Activated CD4-positive, CD25-positive, alpha-beta regulatory T cell treated with anti-CD3 and anti-CD28 coated beads, Interleukin-2, amount 50 U/mL, for 16 hours (primary cell): ENCODE data around the gene CETN2.
"Not testable (repeated sequence)": the region's sequence is repeated elsewhere in the genome, so short reads cannot be mapped to it uniquely, and the experiment has no call there.

Experiments
- DNase-seq: peaks from one replicate; pipeline ENCODE4 v3.0.0-alpha.2; 2020; ENCODE audit warnings: low read depth, low spot score

The CETN2 gene

DNA sequence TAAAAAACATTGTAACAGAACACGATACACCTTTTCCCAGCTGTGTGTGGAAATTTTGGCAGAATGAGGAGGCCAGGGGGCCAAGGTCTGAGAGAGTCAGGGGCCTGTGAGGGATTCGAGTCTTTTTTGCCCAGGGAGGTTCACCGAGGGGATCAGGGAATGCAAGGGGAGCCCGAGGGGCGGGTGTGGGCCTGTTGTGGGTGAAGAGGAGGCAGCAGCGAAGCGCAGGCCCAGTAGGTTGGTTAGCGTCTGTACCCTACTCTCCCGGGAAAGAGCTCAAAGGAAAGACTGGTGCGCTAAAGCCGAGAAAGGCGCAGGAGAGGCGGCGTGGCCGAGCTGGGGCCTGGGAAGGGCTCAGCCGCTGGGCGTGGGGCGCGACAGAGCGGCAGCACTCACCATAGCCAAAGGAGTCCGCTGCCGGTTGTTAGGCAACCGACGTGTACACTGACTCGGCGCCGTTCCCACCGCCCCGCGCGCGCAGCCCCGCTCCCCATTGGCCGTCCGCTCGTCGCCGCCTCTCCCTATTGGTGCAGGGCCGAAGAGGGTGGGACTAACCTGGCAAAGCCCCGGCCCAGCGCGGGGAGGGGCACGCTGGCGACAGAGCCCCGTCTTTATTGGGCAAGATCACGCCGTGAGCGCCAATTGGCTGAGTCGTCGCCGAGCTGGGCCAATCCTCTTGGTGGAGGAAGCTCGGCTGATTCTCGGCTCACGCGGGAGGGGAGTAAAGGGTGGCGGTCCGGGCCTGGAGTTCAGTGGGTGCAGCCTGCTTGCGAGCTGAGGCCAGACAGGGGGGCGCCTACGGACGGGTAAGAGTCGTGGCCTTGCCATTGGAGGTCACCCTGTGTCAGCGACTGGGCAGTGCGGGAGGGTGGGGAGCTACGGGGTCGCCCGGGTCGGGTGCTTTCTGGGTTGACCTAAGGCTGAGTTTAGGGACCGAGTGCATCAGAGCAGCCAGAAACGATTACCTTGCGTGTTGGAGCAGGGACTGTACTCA is at the start of gene CETN2, which contains the start of gene NSDHL:
Gene CETN2, minus strand, starts transcription at position 446 of the 994 bp plus-strand sequence. Its CDS starts 47 bp downstream, at position 399.
Gene NSDHL, plus strand, starts transcription at position 752 of the 994 bp plus-strand sequence. CDS start 15,262 bp downstream, outside the sequence.
- DNase-seq, result peak; percentile 87

DNA sequence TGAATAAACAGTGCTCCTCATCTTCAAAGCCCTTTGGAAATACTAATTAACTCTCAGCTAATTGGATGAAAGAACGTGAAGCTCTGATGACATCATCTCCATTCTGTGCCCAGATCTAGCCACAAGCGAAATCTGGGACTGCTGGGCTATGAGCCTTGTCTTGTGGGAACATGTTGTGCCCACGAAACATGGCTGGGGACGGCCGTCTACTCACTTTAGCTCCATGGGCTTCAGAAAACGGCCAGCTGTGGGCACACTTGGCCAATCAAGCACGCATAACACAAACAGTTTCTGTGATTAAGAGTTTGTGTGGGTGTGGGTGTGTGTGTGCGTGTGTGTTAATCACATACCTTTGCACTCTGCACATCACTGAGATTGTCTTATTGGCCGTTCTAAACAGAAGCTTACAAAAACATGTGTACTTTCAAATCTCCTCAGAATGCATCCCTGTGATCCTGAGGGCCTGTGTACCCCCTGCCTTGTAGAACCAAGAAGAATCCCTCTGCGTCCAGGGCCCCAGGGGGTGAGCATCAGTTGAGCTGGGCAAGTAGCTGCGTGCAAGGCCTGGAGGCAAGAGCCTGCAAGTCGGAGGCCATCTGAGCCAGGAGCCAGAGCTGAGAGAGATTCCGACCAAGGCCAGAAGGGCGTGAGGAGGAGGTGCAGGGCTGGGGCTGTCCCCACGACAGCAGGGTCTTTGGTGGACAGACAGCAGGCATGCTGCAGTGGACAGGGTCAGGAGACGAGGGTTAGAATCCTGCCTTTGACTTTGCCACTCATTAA is 48.6 kb upstream of the CETN2 start:
- DNase-seq, result no peak

DNA sequence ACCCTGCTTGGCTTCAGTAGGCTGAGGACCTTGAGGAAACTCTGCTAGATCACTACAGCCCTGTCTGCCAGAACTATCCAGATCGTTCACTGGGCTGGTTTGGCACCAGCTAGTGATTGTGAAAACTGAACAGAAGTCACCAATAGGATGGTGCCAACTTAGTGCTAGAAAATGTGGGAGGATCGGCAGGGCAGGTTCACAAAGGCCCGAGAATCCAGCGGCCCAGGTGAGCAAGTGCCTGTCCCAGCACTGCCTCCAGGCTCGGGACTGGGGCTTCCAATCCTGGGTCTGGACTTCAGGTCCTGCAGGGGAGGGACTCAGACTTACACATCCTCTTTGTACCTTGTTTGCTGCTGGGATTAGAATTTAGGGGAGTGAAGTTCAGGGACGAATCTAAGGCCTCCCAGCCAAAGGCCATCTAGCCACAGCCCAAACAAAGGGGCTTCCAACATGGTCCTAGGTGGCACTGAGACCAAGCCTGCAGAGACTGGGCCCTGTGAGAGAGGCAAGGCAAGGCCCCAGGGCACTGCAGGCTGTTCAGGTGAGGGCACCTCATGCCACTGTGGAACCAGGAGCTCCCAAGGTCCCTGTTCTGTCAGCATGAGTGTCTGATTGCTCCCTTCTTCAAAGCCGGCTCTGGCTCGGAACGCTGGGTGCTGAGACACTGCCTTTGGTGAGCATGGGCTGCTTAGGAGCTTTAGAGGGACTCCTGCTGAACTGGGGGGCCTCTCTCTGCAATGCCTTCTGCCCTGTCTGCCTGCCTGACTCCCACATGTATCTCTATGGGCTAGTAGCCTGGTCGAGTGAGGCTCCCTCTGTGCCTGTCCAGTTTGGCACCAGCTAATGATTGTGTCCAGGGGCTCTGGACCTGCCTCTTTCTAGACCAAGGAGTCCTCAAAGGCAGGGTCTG is 46.6 kb upstream of the CETN2 start:
- no peak for DNase-seq

DNA sequence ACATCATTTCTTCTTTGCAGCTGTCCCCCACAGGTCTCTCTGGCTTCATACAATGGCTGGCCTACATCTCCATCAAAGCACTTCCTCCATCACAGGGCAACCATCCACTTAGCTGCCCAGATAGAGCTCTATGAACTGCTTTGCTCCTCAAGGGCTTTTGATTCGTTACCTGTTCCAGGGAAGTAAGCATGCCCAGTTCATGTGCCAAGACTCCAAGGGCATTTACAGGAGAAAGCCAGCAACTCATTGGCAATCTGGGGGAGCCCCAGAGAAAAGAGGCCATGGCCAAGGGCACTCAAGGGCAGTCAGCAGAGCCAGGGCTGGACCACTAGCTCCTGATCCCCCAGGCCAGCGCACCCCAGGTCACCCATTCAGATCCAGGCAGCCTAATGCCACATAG is 42.8 kb upstream of the CETN2 start:
- no peak for DNase-seq

DNA sequence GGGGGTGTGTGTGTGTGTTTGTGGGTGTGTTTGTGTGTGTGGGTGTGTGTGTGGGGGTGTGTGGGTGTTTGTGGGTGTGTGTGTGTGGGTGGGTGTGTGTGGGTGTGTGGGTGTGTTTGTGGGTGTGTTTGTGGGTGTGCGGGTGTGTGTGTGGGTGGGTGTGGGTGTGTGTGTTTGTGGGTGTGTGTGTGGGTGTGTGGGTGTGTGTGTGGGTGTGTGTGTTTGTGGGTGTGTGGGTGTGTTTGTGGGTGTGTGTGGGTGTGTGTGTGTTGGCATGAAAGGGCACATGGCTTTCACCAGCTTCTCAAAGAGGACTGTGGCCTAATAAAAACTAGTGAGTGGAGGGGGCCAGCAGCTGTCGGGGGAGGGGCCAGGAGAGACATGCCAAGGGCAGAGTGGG is 42.0 kb upstream of the CETN2 start:
- no peak for DNase-seq

DNA sequence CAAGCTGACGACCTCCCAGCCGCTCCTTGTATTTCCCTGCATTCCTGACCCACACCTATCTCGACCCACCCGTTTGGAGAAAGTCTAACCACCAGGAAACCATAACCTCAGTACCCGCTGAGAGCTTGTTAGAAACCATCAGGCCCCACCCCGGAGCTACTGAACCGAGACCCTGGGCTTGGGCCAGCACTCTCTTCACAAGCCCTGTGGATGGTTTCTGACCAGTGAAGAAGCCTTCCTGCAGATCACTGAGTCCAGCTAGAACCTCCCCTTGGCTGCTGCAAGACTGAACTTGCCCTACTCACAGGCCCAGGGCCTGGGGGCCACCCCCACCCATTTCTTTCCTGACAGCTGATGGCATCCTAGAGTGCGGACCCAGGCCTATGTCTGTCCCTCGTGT is 40.7 kb upstream of the CETN2 start:
- DNase-seq, result no peak

DNA sequence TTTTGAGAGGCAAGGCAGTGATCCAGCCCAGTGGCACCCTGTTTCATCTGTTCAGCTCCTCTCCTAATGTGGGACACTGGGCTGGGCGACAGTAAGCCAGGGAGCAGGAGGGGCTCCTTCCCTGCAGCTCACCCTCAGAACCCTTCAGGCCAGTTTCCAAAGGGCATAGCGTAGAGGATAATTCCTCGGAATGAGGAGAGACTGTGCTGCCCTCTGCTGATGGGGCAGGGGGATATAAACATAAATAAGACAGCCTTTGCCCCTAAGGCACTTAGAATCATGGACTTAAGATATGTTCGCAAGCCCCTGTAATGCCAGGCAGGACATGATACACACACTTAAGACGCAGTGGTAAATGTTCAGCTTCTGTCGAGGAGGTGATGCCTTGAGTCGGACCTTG is 39.4 kb upstream of the CETN2 start:
- DNase-seq, result no peak

DNA sequence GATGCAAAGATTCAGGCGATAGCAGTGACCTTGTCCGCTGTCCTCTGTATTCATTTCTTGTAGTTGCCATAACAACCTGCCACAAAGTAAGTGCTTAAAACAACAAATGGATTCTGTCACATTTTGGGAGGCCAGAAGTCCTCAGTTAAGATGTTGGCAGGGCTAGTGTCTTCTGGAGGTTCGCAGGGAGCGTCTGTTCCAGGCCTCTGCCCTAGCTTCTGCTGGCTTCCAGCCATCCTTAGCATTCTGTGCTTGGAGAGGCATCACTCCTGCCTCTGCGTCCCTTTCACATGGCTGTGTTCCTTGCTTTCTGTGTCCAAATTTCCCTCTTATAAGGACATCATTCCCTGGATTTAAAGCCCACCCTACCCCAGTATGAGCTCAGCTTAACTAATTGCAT is 35.8 kb upstream of the CETN2 start:
- no peak for DNase-seq

DNA sequence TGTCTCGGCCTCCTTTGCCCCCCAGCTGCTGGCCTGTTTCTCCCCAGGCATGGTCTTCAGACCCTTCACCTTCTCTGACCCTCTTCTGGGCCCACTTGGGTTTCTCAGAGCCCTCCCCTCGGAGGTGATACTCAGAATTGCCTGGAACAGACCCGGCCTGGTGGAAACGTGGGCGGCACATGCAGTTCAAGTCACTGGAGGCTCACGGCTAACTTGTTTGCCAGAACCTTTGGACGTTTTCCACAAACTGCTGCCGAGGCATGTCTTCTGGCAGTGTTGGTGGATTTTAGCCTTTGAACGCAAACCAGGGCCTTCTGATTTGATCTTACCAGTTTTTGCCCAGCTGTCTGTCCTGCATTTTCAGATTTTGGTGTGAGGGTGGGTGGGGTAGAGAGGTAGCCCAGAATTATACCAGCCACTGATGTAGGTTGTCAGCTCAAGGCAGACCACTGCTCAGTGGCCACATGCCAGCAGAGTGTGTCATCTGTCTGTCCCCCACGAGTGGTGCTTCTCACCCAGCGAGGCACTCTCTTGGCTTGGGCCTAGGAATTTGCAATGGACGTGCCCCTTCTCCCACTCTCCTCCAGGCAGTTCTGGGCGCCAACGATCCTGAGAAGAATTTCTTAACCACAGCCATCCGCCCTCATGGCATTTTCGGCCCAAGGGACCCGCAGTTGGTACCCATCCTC is 34.8 kb upstream of the CETN2 start:
- no peak for DNase-seq

DNA sequence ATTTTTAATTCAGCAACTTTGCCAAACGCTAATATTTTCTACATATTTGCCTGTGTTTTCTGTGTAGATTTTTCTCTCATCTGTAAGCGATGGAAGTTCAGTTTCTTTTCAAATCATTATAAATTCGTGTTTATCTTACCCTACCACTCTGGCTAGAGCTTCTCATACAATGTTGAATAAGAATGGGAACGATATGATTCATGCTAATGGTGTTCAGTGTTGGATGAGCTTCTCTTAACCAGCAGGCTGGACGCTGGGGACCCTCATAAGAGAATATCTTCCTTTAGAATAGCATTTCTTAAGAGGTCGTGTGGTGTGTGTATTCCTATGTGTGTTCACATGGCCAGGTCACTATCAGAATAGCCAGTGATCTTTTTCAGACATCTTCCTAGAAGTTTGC is 31.3 kb upstream of the CETN2 start:
- no peak for DNase-seq

DNA sequence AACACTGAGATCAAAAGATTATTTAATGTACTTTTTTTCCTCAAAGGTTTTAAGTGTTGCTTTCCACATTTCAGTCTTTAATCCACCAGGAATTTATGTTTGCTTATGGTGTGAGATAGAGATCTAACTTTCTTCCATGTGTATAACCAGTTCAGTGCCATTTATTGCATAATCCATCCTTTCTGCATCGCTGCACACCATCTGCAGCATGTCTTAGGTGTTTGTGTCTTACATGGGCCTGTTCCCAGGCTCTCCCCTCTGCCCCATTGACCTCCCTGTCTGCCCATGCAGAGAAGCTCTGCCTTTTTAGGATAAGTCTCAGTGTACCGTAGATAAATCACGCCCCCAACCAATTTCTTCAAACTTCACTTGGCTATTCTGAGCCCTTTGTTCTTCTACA is 30.6 kb upstream of the CETN2 start:
- no peak for DNase-seq

DNA sequence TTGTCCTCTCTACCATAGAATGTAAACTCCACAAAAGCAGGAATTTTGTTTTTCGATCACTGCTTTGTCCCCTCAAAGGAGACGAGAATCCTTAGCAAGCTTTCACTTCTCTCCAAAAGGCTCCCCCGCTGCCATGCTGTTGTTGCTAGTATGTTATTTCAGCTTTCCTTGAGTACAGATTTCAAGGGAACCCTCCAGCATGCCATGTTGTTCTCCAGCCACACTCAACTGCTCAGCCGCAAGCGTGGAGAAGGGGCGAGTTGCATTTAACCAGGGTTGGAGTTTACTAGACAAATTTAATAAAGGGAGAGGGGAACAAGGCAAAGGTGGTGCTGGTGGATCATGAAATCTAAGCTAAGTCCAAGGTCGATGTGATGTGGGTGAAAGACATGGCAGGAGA is 23.4 kb upstream of the CETN2 start:
- DNase-seq, result no peak

DNA sequence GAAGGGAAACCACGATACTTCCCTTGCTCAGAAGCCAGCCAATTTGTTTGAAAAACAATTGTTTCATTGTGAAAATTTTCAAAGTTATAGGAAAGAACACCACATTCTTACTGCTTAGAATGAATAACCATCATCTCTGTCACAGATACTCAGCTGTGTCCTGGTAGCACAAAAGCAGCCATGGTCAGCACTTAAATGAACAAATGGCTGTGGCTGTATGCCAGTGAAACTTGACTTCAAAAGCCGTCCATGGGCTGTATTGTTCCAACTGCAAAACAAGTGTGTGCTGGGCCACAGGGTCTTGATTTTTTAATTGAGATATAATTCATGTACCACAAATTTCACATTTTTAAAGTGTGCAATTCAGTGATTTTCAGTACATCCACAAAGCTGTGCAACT is 19.9 kb upstream of the CETN2 start:
- DNase-seq, result no peak

DNA sequence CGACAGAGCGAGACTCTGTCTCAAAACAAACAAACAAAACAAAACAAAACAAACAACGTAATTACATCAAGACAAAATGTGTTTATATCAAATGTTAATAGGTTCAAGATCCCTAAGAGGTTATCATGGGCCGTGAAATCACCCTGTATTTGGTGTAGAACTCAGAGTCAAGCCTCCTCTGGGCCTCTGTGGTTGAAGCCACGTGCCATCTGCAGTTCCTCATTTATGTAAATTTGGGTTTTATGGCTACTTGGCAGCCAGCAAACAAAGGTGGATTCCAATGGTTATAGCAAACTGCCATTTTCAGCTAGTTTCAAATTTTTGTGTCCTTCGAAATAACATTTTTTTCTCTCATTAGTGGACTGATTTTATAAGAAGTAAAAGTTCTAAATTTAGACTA is 16.7 kb upstream of the CETN2 start:
- DNase-seq, result no peak

DNA sequence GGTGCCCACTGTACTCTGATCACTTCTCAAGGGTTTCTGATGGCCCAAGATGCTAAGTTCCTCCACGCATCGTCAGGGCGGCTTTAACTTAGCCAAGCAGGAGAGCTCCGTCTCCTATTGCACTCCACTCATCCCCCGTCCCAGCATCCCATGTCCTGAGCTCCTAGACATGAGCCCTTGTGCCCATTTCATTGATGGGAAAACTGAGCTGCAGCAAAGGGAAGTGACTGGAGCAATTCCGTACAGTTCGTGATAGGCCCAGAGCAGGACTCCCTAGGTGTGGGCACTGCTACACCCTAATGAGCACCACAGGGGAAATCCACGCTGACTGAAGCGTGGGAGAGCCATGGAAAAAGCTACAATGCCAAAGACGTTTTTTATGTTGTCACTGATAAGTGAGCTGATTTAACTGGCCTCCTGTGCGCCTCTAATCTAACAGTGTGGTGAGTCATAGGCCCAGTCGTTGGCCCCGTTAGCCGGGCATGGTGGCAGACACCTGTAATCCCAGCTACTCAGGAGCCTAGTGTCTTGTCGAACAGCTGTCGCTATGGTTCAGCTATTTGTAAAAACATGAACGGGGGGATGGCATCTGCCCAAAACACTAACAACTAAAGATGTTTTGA is 15.2 kb upstream of the CETN2 start:
- DNase-seq, result no peak

DNA sequence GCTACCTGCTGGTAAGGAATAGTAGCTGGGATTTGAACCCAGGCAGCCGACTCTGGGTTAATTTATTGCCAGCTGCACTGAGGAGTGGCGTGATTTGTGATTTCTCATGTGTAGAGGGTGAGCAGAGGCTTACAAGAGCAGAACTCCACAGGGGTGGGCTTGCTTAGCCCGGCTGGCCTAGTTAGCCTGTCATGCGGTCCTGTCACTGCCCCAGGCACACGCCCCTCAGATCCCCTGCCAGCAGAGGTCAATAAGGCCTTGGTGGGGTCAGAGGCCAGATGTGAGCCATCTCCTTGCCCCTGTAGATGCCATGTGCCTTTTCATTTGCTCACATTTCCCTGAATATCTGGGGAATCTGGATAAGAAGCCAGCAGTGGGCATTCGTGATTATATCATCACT is 13.7 kb upstream of the CETN2 start:
- no peak for DNase-seq

DNA sequence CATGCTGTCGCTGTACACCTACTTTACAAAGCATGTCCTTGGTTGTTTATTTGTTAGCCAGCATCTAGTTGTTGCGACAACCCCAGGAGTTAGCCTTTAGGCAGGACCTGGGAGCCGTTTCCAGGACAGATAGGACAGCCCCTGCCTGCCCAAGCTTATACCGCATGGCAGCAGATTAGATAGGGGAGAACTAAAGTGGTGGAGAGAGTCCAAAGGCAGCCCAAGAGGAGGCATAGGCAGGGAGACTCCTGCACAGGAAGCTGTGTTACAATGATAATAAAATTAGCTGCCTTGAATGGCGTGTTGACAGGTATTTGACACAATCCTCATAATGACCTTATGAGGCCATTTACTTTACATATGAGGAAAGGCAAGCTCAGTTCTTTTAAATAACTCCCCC is 13.3 kb upstream of the CETN2 start:
- no peak for DNase-seq

DNA sequence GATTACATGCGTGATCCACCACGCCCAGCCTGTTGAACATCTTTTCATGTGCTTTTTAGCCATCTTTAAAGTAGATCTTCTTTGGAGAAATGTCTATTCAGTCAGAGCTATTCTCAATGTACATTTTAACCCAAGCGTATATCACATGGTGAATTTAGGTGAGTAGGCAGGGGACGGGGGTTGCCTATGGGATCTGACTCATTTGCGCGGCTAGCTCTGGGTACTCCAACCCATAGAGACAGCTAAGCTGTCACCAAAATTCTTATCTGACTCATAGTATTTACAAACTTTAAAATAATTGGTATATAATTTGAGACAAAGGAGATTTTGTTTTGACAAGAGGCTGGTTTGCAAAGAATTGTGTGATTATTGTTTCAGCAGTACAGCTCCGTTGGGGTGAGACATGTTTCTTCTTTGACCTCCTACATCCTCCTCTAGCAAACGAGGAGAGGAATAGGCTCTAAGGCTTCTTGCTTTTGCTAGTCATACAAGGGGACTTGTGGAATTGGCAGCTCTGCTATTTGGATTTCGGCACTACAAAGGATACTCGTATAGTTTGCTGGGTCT is 12.3 kb upstream of the CETN2 start:
- DNase-seq, result no peak

DNA sequence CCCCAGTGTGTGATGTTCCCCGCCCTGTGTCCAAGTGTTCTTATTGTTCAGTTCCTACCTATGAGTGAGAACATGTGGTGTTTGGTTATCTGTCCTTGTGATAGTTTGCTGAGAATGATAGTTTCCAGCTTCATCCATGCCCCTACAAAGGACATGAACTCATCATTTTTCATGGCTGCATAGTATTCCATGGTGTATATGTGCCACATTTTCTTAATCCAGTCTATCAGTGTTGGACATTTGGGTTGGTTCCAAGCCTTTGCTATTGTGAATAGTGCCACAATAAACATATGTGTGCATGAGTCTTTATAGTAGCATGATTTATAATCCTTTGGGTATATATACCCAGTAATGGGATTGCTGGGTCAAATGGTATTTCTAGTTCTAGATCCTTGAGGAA is 4.9 kb upstream of the CETN2 start:
- not testable (repeated sequence) for DNase-seq

DNA sequence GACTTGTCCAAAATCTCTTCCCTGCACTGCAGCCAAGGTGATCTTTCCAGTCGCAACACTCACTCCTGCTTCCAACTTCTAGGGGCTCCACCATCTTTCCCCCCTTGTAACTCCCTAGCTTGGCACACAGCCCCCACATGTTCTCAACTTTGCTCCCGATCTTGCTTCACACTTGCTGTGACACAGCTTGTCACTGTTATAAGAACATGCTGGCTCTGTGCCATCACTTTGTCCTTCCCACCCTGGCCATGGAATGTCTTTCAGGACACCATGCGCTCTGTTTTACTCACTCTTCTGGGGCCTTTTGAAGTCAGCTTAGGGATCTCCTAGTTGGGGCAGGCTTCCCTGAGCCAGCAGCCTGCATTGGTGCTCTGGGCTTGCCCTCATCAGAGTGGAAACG is 2.8 kb upstream of the CETN2 start:
- DNase-seq, result no peak
